Smooth muscle cell of the brain vasculature (primary cell): ENCODE results near the gene SUSD2.
"Not testable (repeated sequence)": the region's sequence is repeated elsewhere in the genome, so short reads cannot be mapped to it uniquely, and the experiment has no call there.

Experiments
- DNase-seq: peaks from one replicate; pipeline ENCODE4 v3.0.0-alpha.2; 2012; ENCODE audit warnings: low read depth, low spot score

The SUSD2 gene

GRCh38 chr22:24176040-24176439 is 5.2 kb upstream of the SUSD2 start:
- no peak for DNase-seq

- DNase-seq, result no peak
These were observed 4.7 kb upstream of the SUSD2 start for GRCh38 chr22:24176630-24177029.

GRCh38 chr22:24177045-24177444 is 4.2 kb upstream of the SUSD2 start:
- no peak for DNase-seq

GRCh38 chr22:24177456-24177855 is 3.8 kb upstream of the SUSD2 start:
- DNase-seq, result no peak

- DNase-seq, result no peak
These were observed 3.3 kb upstream of the SUSD2 start for GRCh38 chr22:24178021-24178431.

- no peak for DNase-seq
These were observed 2.5 kb upstream of the SUSD2 start for GRCh38 chr22:24178502-24179440.

- DNase-seq, result no peak
These were observed 1.6 kb upstream of the SUSD2 start for GRCh38 chr22:24179478-24180210.

- no peak for DNase-seq
These were observed 785 bp upstream of the SUSD2 start for GRCh38 chr22:24180316-24181087.

GRCh38 chr22:24181996-24182899 is 961 bp downstream of the SUSD2 start:
- DNase-seq, result no peak

GRCh38 chr22:24182900-24183246 is 1.6 kb downstream of the SUSD2 start:
- DNase-seq, result not testable (repeated sequence)

GRCh38 chr22:24183321-24184031 is 2.2 kb downstream of the SUSD2 start:
- DNase-seq, result no peak

- DNase-seq, result no peak
These were observed 2.9 kb downstream of the SUSD2 start for GRCh38 chr22:24184057-24184798.

- DNase-seq, result no peak
These were observed 3.8 kb downstream of the SUSD2 start for GRCh38 chr22:24185001-24185500.

GRCh38 chr22:24185501-24186351 is 4.4 kb downstream of the SUSD2 start:
- DNase-seq, result no peak

GRCh38 chr22:24186352-24186740 is 5.1 kb downstream of the SUSD2 start:
- no peak for DNase-seq

- DNase-seq, result no peak
These were observed 5.8 kb downstream of the SUSD2 start for GRCh38 chr22:24186892-24187670.

GRCh38 chr22:24187731-24188644 is 6.7 kb downstream of the SUSD2 start:
- no peak for DNase-seq
